Ovary (tissue), 9 donors: ENCODE measurements around the gene REXO4. TPM values are rescaled to one million over a fixed set of nuclear protein-coding genes. Genes with fewer than 3 reads are reported as not detected.

Experiments
- DNase-seq, 5 donors: peaks; one replicate each; pipeline ENCODE4 v3.0.0-alpha.2; 2019 to 2020
- H3K27ac ChIP-seq, 2 donors: fragments of 200-600 bp; one replicate each; pipeline versions ENCODE4 v1.5.1 to v1.8.0; 2019 to 2022
- H3K27me3 ChIP-seq: fragments of 200-600 bp; one replicate; pipeline ENCODE4 v1.8.0; 2022
- H3K36me3 ChIP-seq: fragments of 200-600 bp; sonication (generic); one replicate; pipeline ENCODE4 v1.5.1; 2019
- H3K4me1 ChIP-seq: one replicate; pipeline ENCODE4 v1.8.1; 2013; ENCODE audit warnings: mild to moderate bottlenecking, moderate library complexity; ENCODE audit not compliant: insufficient read depth
- H3K4me3 ChIP-seq: fragments of 200-600 bp; sonication (generic); one replicate; pipeline ENCODE4 v1.5.1; 2017
- H3K9me3 ChIP-seq, 2 donors: fragments of 200-600 bp in 1 of 2; sonication (generic) in 1 of 2; one replicate each; pipeline versions ENCODE4 v1.5.1 to v1.8.1; 2013 to 2019; ENCODE audit warnings: mild to moderate bottlenecking in 1 of 2, moderate library complexity in 1 of 2
- CTCF ChIP-seq, 3 donors: fragments of 450-650 bp in 2 of 3; fragments of 200-600 bp in 1 of 3; IDR thresholded peaks; one replicate each; pipeline versions ENCODE4 v1.5.1 to v1.8.0; 2016 to 2022; ENCODE audit warnings: antibody characterized with exemption in 3 of 3, mild to moderate bottlenecking in 1 of 3
- EP300 ChIP-seq: sonication (generic); formaldehyde crosslinking; IDR thresholded peaks from one replicate; pipeline ENCODE4 v1.6.1; 2017; ENCODE audit warnings: antibody characterized with exemption
- POLR2A ChIP-seq: fragments of 450-650 bp; IDR thresholded peaks from one replicate; pipeline ENCODE4 v1.6.1; 2017; ENCODE audit warnings: antibody characterized with exemption, mild to moderate bottlenecking, moderate library complexity
- WGBS, 3 donors: extraction: QIAGEN DNeasy Blood & Tissue Kit in 1 of 3; methylation state at CpG; one replicate each; pipeline versions ENCODE4 v1.1.5 to v1.1.7; 2013 to 2017; 5-methylcytosine and 5-hydroxymethylcytosine counted together
- intact Hi-C, 4 donors: fragments of 100-400 bp; cut with DNase I; formaldehyde crosslinking; loops; one replicate each; pipeline versions ENCODE4 v1.11.0 to v1.15.1; 2022 to 2023
- polyA plus RNA-seq, 2 donors: library from polyadenylated mRNA; stranded (reverse); fragments of 200-250 nt in 1 of 2; fragments of 350-450 nt in 1 of 2; fragmentation: Illumina TruSeq in 1 of 2; extraction: RNeasy Lipid Tissue Mini Kit (QIAGEN cat#74804) in 1 of 2; gene quantifications; one replicate each; pipeline ENCODE4 v1.2.3, GENCODE V29; 2013 to 2014
- total RNA-seq, 7 donors: library from RNA; depleted of rRNA in 2 of 7; stranded (reverse); fragments of >200 nt in 2 of 7; fragmentation: NEBNext Ultra II Directional in 3 of 7; extraction: Animal tissue kit (Norgen Biotek cat#: 25700) in 3 of 7; gene quantifications; one replicate each; pipeline versions ENCODE4 v1.1.0 to v1.2.4, GENCODE V29; 2016 to 2023
- donor health status: DM: no; HTN: no; CAD: no; lungs with moderate emphysema.
- donor health status: DM: no; HTN: no; CAD: no.
- donor health status: Bipolar disorder and iron deficiency.
- donor health status: DM: yes; HTN: yes; CAD: no.
- donor health status: DM: no; HTN: no; CAD: no.
- donor health status: DM: yes; HTN: yes; CAD: no.

REXO4 gene
- total and polyA plus RNA-seq, 9 donors = 15.9 to 31.0 (median 21.9) TPM

- Histone ChIP-seq H3K27me3 (no peaks in the 10 kb centered on the region), H3K27ac (no peak overlapping the region), H3K4me3 (no peak overlapping the region), H3K9me3 (no peaks in the 10 kb centered on the region), H3K36me3 (no peaks in the 10 kb centered on the region), H3K4me1 (peaks cover 3% of the 10 kb centered on the region)
- intact Hi-C loops = no loop called here
- DNase-seq = no peak
- TF ChIP-seq POLR2A (no peak), CTCF (IDR thresholded peaks at IDR 0.05) (no peak), EP300 (no peak)
- WGBS, 3 donors = 91 to 92% (median 92%) methylated on average over 9 of the region's 9 CpGs
Observed at GRCh38 chr9:133456409-133456808, 38.6 kb upstream of the REXO4 start.

DNA sequence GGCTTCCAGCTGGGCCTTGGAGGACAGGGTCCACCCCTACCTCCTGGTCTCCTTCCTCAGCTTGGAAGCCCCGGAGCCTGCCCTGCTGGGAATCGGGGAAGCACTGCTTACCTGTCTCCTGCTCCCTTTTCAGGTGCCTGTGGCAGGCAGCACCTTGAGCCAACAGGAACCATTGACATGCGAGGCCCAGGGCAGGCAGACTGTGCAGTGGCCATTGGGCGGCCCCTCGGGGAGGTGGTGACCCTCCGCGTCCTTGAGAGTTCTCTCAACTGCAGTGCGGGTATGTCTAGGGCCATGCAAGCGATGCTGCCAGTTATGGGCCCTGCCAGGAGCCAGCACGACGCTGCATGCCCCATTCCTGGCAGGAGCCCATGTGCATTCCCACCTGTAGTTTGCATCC lies 38.1 kb upstream of the REXO4 start:
- intact Hi-C loops = no loop called here
- no peaks in the 10 kb centered on the region for H3K27me3 ChIP-seq
- 91 to 96% (median 92%) methylated on average over 11 of the region's 11 CpGs for WGBS, 3 donors
- TF ChIP-seq EP300 (no peak), POLR2A (no peak), CTCF (IDR thresholded peaks at IDR 0.05) (no peak)
- no peak for DNase-seq
- no peak overlapping the region for H3K4me3 ChIP-seq
- H3K9me3 ChIP-seq = no peaks in the 10 kb centered on the region
- H3K27ac ChIP-seq = no peak overlapping the region
- H3K4me1 ChIP-seq = peaks cover 3% of the 10 kb centered on the region
- no peaks in the 10 kb centered on the region for H3K36me3 ChIP-seq

DNA sequence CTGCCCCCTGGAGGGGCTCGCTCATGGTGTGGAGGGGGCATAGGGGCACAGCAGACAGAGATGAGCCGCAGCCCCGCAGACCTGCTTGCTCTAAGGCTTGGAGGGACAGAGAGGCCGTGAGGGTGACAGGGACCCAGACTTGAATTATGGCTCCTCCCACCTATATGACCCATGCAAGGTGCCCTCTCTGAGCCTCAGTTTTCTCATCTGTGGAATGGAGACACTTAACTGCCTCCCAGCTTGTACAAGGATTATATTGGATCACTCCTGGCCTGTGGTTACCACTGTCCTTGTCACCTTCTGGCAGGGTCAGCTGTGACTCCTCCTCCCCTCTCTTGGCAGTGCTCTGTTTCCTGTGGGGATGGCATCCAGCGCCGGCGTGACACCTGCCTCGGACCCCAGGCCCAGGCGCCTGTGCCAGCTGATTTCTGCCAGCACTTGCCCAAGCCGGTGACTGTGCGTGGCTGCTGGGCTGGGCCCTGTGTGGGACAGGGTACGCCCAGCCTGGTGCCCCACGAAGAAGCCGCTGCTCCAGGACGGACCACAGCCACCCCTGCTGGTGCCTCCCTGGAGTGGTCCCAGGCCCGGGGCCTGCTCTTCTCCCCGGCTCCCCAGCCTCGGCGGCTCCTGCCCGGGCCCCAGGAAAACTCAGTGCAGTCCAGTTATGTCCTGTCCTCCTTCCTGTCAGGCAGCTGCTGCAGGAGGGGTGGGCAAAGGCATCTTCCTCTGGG lies 37.3 kb upstream of the REXO4 start:
- 87 to 93% (median 92%) methylated on average over 12 to 20 of the region's 20 CpGs for WGBS, 3 donors
- no peaks in the 10 kb centered on the region for H3K36me3 ChIP-seq
- intact Hi-C loops = no loop called here

GRCh38 chr9:133454325-133454724 lies 36.5 kb upstream of the REXO4 start:
- Histone ChIP-seq H3K27ac (no peak overlapping the region), H3K4me3 (no peak overlapping the region), H3K36me3 (no peaks in the 10 kb centered on the region), H3K9me3 (no peaks in the 10 kb centered on the region), H3K4me1 (no peaks in the 10 kb centered on the region), H3K27me3 (no peaks in the 10 kb centered on the region)
- no peak for DNase-seq
- WGBS, 3 donors = 84 to 85% (median 84%) methylated on average over 19 of the region's 19 CpGs
- intact Hi-C loops = no loop called here
- TF ChIP-seq EP300 (no peak), CTCF (IDR thresholded peaks at IDR 0.05) (no peak), POLR2A (no peak)

More for the DNA sequence above, 37.3 kb upstream of the REXO4 start:
- no peaks in the 10 kb centered on the region for H3K4me1 ChIP-seq
- no peak for TF ChIP-seq POLR2A
- TF ChIP-seq CTCF (IDR thresholded peaks at IDR 0.05) = no peak
- TF ChIP-seq EP300 = no peak
- H3K4me3 ChIP-seq = no peak overlapping the region
- H3K27me3 ChIP-seq = no peaks in the 10 kb centered on the region
- DNase-seq = no peak
- H3K9me3 ChIP-seq = no peaks in the 10 kb centered on the region
- H3K27ac ChIP-seq = no peak overlapping the region
